WI38 (cell line): Measurements from ENCODE around the gene ZP3.
A peak's percentile ranks its signal among the peaks of the same experiment; 100 is the strongest.
"Not testable (repeated sequence)": the region's sequence is repeated elsewhere in the genome, so short reads cannot be mapped to it uniquely, and the experiment has no call there.

Experiments used
- H3K4me3 ChIP-seq: 2 replicates; pipeline ENCODE4 v1.5.1; 2011; ENCODE audit warnings: low read depth, mild to moderate bottlenecking, control low read depth, low read length
- TF ChIP-seq, protein P1 (sequence below): IDR thresholded peaks from 2 replicates; pipeline ENCODE4 v1.5.1; 2012; ENCODE audit warnings: low read depth, mild to moderate bottlenecking, control low read depth, low read length

Gene ZP3

DNA sequence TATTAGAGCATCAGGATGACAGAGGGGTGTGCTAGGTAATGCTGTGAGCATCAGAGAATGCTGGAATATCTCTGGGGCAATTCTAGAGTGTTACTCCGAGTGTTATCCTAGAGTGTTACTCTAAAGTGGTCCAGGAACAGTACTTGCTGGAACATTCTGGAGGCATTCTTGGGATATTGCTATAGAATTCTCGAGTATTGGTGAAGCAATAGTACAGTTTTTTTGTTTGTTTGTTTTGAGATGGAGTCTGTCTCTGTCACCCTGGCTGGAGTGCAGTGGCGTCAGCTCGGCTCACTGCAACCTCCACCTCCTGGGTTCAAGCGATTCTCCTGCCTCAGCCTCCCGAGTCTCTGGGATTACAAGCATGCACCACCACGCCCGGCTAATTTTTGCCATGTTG lies 27.9 kb upstream of the ZP3 start:
- TF ChIP-seq, protein P1, sequence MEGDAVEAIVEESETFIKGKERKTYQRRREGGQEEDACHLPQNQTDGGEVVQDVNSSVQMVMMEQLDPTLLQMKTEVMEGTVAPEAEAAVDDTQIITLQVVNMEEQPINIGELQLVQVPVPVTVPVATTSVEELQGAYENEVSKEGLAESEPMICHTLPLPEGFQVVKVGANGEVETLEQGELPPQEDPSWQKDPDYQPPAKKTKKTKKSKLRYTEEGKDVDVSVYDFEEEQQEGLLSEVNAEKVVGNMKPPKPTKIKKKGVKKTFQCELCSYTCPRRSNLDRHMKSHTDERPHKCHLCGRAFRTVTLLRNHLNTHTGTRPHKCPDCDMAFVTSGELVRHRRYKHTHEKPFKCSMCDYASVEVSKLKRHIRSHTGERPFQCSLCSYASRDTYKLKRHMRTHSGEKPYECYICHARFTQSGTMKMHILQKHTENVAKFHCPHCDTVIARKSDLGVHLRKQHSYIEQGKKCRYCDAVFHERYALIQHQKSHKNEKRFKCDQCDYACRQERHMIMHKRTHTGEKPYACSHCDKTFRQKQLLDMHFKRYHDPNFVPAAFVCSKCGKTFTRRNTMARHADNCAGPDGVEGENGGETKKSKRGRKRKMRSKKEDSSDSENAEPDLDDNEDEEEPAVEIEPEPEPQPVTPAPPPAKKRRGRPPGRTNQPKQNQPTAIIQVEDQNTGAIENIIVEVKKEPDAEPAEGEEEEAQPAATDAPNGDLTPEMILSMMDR, result no peak
- H3K4me3 ChIP-seq, result no peak overlapping the region

DNA sequence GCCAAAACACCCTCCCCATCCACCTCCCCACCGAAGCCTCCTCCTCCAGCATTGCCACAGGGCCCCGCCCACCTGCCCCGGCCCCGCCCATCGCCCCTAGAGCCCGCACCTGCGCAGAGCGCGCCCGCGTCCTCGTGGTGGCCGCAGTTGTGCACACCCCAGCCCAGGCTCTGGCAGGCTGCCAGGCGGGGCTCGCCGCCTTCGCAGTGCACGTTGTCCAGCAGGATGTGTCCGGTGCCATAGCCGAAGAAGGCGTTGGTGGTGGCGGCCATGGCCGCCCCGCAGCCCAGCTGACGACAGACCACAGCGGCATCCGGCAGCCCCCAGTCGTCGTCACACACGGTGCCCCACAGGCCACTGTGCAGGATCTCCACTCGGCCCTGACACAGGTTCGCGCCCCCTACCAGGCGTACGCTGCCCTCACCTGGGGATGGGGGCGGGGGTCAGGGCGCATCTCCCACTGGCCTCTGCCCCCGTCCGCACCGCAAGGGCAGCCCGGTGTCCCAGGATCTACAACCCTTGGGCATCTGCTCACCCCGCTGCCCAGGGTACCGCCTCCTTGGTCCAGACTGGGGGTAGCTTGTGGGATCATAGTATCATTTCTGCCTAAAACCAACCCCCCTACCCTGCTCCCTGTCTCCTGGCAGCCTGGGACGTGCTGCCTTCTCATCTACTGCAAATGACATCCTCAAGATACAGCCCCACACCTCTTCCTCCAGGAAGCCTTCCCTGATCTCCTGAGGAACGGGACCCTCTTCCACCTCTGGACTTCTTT lies 27.2 kb upstream of the ZP3 start:
- H3K4me3 ChIP-seq, result peak overlapping the region; percentile 35
- TF ChIP-seq, protein P1, result no peak

DNA sequence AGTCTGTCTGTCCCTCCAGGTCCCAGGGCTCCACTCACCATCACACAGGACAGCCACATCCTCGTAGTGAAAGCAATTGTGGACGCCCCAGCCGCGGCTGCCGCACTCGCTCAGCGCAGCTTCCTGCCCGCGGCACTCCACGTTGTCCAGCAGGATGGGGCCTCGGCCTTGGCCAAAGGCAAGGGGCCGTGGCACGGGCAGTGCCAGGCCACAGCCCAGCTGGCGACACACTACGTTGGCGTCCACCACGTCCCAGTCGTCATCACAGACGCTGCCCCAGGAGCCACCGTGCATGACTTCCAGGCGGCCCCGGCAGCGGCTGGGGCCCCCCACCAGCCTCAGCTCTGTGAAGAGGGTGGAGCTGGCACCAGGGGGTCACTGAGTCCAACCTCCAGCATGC lies 24.5 kb upstream of the ZP3 start:
- TF ChIP-seq, protein P1, result no peak
- H3K4me3 ChIP-seq, result no peak overlapping the region

DNA sequence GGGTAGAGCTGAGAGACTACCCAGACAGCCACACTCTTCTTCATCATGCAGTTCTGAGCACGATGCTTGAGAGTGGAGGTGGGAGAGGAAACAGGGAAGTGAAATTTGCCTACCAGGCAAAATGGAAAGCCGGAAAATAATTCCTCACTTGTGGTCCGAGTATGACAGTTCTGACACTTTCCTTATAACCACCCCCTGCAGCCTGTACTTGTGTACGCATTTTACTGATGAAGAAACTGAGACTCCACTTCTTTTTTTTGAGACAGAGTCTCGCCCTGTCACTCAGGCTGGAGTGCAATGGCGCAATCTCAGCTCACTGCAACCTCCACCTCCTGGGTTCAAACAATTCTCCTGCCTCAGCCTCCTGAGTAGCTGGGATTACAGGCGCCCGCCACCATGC lies 21.7 kb upstream of the ZP3 start:
- H3K4me3 ChIP-seq, result not testable (repeated sequence)

DNA sequence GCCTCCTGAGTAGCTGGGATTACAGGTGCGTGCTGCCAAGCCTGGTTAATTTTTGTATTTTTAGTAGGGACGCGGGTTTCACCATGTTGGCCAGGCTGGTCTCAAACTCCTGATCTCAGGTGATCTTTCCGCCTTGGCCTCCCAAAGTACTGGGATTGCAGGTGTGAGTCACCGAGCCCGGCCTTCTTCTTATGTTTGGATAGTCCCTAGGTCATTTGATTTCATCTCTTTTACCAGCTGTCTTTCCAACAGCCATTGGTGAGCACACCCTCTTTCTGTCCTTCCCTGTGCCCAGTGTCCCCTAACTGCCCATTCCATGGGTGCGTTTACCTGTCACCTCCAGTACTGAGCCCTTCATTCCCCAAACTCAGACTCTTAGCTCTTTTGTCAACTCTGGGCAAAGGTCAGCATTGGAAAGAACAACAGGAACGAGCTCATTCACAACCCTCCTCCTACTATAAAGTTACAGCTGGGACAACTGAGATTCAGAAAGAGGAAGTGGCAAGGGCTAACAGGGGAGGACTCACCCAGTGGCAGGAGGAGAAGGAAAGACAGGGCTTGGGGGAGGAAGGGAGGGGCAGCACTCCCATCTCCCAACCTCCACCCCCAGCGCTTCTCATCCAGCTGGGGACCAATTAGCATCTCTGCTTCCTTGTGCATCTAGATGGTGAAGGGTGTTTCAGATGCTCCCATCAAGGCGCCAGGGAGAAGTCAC lies 20.8 kb upstream of the ZP3 start:
- TF ChIP-seq, protein P1, result no peak
- no peak overlapping the region for H3K4me3 ChIP-seq

DNA sequence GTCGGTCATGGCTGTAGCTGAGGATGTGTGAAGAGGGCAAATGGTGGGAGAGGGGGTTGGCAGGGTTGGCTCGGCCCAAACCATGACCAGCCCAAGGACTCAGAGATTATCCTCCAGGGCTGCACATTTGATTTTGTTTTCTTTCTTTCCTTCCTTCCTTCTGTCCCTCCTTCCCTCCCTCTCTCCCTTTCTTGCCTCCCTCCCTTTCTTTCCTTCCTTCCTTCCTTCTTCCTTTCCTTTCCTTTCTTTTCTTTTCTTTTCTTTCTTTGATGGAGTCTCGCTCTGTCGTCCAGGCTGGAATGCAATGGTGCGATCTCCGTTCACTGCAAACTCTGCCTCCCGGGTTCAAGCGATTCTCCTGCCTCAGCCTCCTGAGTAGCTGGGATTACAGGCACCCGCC lies 19.0 kb upstream of the ZP3 start:
- no peak overlapping the region for H3K4me3 ChIP-seq
- TF ChIP-seq, protein P1, result no peak

DNA sequence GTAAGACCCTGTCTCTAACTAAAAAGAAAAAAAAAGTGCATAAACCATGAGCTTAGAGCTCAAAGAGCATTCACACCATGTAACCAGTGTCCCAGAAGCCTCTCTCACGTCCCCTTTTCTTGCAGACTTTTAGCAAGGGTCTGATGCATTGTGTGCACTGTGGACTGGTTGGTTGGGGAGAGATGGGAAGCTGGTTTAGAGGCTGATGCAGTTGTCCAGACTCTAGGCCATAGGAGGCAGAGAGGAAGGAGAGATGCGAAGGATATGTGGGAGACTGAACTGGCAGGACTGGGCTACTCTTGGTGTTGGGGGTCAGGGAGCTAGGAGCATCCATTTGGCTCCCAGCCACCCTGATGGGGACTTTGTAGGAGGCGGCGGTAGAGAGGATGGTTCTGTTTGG lies 17.0 kb upstream of the ZP3 start:
- TF ChIP-seq, protein P1, result no peak
- no peak overlapping the region for H3K4me3 ChIP-seq
